Astrocyte (in vitro differentiated cells and primary cell): ENCODE data around the gene DCST2. TPM values are rescaled to one million over a fixed set of nuclear protein-coding genes. Genes with fewer than 3 reads are reported as not detected.
A peak's percentile ranks its signal among the peaks of the same experiment; 100 is the strongest.

Experiments
- DNase-seq: peaks from one replicate; pipeline ENCODE4 v3.0.0-alpha.2; 2010; ENCODE audit warnings: low read depth
- FAIRE-seq: peaks from 2 replicates; lab custom pipeline; 2011; peaks lifted over from hg19 to GRCh38; lab: Jason Lieb, UNC
- H2AFZ ChIP-seq: 2 replicates; pipeline ENCODE4 v1.6.0; 2012; ENCODE audit warnings: low read depth, low read length, inconsistent platforms
- H3K27ac ChIP-seq: 2 replicates; pipeline ENCODE4 v1.5.1; 2011; ENCODE audit warnings: low read depth, low read length, inconsistent platforms
- H3K27me3 ChIP-seq: 2 replicates; pipeline ENCODE4 v1.6.0; 2011; ENCODE audit warnings: low read length, inconsistent platforms; ENCODE audit not compliant: insufficient read depth
- H3K36me3 ChIP-seq: 2 replicates; pipeline ENCODE4 v1.5.1; 2011; ENCODE audit warnings: low read length, inconsistent platforms; ENCODE audit not compliant: insufficient read depth
- H3K4me1 ChIP-seq: 2 replicates; pipeline ENCODE4 v1.5.1; 2011; ENCODE audit warnings: low read length, inconsistent platforms; ENCODE audit not compliant: insufficient read depth
- H3K4me2 ChIP-seq: 2 replicates; pipeline ENCODE4 v1.6.0; 2012; ENCODE audit warnings: low read length, inconsistent platforms
- H3K4me3 ChIP-seq: 2 replicates; pipeline ENCODE4 v1.5.1; 2011; ENCODE audit warnings: low read depth, mild to moderate bottlenecking, low read length, inconsistent platforms; ENCODE audit not compliant: insufficient read depth
- H3K79me2 ChIP-seq: 2 replicates; pipeline ENCODE4 v1.6.0; 2012; ENCODE audit warnings: mild to moderate bottlenecking, low read length, inconsistent platforms; ENCODE audit not compliant: insufficient read depth
- H3K9ac ChIP-seq: 2 replicates; pipeline ENCODE4 v1.6.0; 2012; ENCODE audit warnings: mild to moderate bottlenecking, low read length, inconsistent platforms
- H3K9me3 ChIP-seq: 2 replicates; pipeline ENCODE4 v1.5.1; 2012; ENCODE audit warnings: low read depth, mild to moderate bottlenecking, low read length, inconsistent platforms; ENCODE audit not compliant: insufficient read depth
- H4K20me1 ChIP-seq: 2 replicates; pipeline ENCODE4 v1.6.0; 2012; ENCODE audit warnings: low read length, inconsistent platforms; ENCODE audit not compliant: insufficient read depth
- H3K27ac Mint-ChIP-seq: one replicate; pipeline ENCODE4 v1.8.0; 2021; ENCODE audit warnings: mild to moderate bottlenecking, mixed read lengths; ENCODE audit not compliant: unreplicated experiment
- H3K27me3 Mint-ChIP-seq: one replicate; pipeline ENCODE4 v1.8.0; 2021; ENCODE audit warnings: low read depth, mixed read lengths; ENCODE audit not compliant: unreplicated experiment
- H3K36me3 Mint-ChIP-seq: one replicate; pipeline ENCODE4 v1.8.0; 2021; ENCODE audit warnings: low read depth, mixed read lengths; ENCODE audit not compliant: unreplicated experiment
- H3K4me1 Mint-ChIP-seq: one replicate; pipeline ENCODE4 v1.8.0; 2021; ENCODE audit warnings: low read depth, mixed read lengths; ENCODE audit not compliant: unreplicated experiment
- H3K4me3 Mint-ChIP-seq: one replicate; pipeline ENCODE4 v1.8.0; 2021; ENCODE audit warnings: mild to moderate bottlenecking, moderate library complexity, mixed read lengths; ENCODE audit not compliant: unreplicated experiment
- H3K9me3 Mint-ChIP-seq: one replicate; pipeline ENCODE4 v1.8.0; 2021; ENCODE audit warnings: mild to moderate bottlenecking, mixed read lengths; ENCODE audit not compliant: unreplicated experiment
- CTCF ChIP-seq: IDR thresholded peaks from 2 replicates; pipeline ENCODE4 v1.5.1; 2011; ENCODE audit warnings: low read depth, mild to moderate bottlenecking, inconsistent platforms, low read length, moderate library complexity; ENCODE audit not compliant: insufficient read depth
- EZH2 ChIP-seq: IDR thresholded peaks from 2 replicates; pipeline ENCODE4 v1.6.1; 2012; ENCODE audit warnings: mild to moderate bottlenecking, low read length, inconsistent platforms; ENCODE audit not compliant: insufficient read depth
- total RNA-seq: library from RNA; stranded (reverse); gene quantifications from 2 replicates; pipeline ENCODE4 v1.2.1, GENCODE V29; 2021

Gene DCST2
- total RNA-seq, 1 donor from 2014 or later, result 0.34 TPM

- Histone ChIP-seq H2AFZ (peak overlapping the region; percentile 45), H4K20me1 (peaks cover 54% of the 10 kb centered on the region), H3K36me3 (peaks cover 4% of the 10 kb centered on the region), H3K27ac (peak overlapping the region; percentile 66), H3K9ac (peak overlapping the region; percentile 89), H3K4me3 (peak overlapping the region; percentile 85), H3K4me2 (peak overlapping the region; percentile 97), H3K4me1 (peaks cover 26% of the 10 kb centered on the region), H3K9me3 (no peaks in the 10 kb centered on the region), H3K79me2 (peaks cover 18% of the 10 kb centered on the region), H3K27me3 (no peaks in the 10 kb centered on the region)
- Mint-ChIP-seq H3K4me3 (peak overlapping the region; percentile 88), H3K9me3 (no peaks in the 10 kb centered on the region), H3K27me3 (no peaks in the 10 kb centered on the region), H3K27ac (peak overlapping the region; percentile 8), H3K4me1 (peaks cover 11% of the 10 kb centered on the region), H3K36me3 (peaks cover 11% of the 10 kb centered on the region)
- FAIRE-seq (no peak), DNase-seq (no peak)
- no peak for TF ChIP-seq EZH2
- TF ChIP-seq CTCF, result no peak
These were observed 30.7 kb upstream of the DCST2 start for GRCh38 chr1:155064111-155064831.

- H3K4me1 Mint-ChIP-seq, result peaks cover 8% of the 10 kb centered on the region
- DNase-seq (peak; percentile 73), FAIRE-seq (no peak)
- Histone ChIP-seq H3K27me3 (no peaks in the 10 kb centered on the region), H3K36me3 (peaks cover 2% of the 10 kb centered on the region), H3K4me2 (peak within 1 kb of the TSS; percentile 97), H2AFZ (peak within 1 kb of the TSS; percentile 84), H3K4me3 (peak within 1 kb of the TSS; percentile 85), H3K27ac (peak within 1 kb of the TSS; percentile 66), H3K4me1 (peaks cover 26% of the 10 kb centered on the region), H3K9me3 (no peaks in the 10 kb centered on the region), H4K20me1 (peaks cover 47% of the 10 kb centered on the region), H3K9ac (peak within 1 kb of the TSS; percentile 89), H3K79me2 (peaks cover 18% of the 10 kb centered on the region)
- H3K27me3 Mint-ChIP-seq, result no peaks in the 10 kb centered on the region
- peak within 1 kb of the TSS; percentile 88 for H3K4me3 Mint-ChIP-seq
- no peaks in the 10 kb centered on the region for H3K9me3 Mint-ChIP-seq
- H3K27ac Mint-ChIP-seq, result peak within 1 kb of the TSS; percentile 81
- no peak for TF ChIP-seq CTCF
- no peak for TF ChIP-seq EZH2
- H3K36me3 Mint-ChIP-seq, result peaks cover 9% of the 10 kb centered on the region
These were observed 30.0 kb upstream of the DCST2 start, which contains the start of gene EFNA4 for GRCh38 chr1:155063550-155064110. Gene EFNA4, plus strand, starts transcription at chr1:155063740. Its CDS starts 84 bp downstream, at chr1:155063824.
